A549 treated with GW870086 at 1 μM for 4 hours (cell line): ENCODE data around the gene OR6T1. TPM values are rescaled to one million over a fixed set of nuclear protein-coding genes. Genes with fewer than 3 reads are reported as not detected.

Experiments used
- total RNA-seq: library from RNA; stranded (reverse); fragments of 200-300 nt; extraction: Qiagen RNA extraction; gene quantifications from 5 replicates; pipeline ENCODE4 v1.2.3, GENCODE V29; 2022; ENCODE audit warnings: low read depth

Gene OR6T1
- total RNA-seq: not detected in 5 replicates

GRCh38 chr11:123943738-123944137 lies at the start of gene OR6T1:
TSS of gene OR6T1 (minus strand) at chr11:123943838. CDS start at chr11:123943838, 0 bp downstream.

GRCh38 chr11:123977731-123978347 lies 34.2 kb upstream of the OR6T1 start, which contains the start of gene OR10S1:
TSS of gene OR10S1 (minus strand) at chr11:123977781. CDS start at chr11:123977664, 117 bp downstream.

GRCh38 chr11:123939317-123939716 lies 4.3 kb downstream of the OR6T1 start, which contains the start of gene OR4D5:
TSS of gene OR4D5 (plus strand) at chr11:123939617. CDS start at chr11:123939617, 0 bp downstream.

GRCh38 chr11:123901867-123902266 lies 41.8 kb downstream of the OR6T1 start, which contains the start of gene OR8D4:
TSS of gene OR8D4 (plus strand) at chr11:123902167. CDS start at chr11:123906432, 4,265 bp downstream.

Other genes starting within 250 kb of the OR6T1 start
- gene ZNF202, start 202.2 kb downstream of the OR6T1 start, total RNA-seq: 8.3 to 11.0 TPM (median 10.6 TPM) in 5 replicates
- gene OR6X1, start 189.3 kb downstream of the OR6T1 start, total RNA-seq: not detected in 5 replicates
- gene OR6M1, start 137.5 kb downstream of the OR6T1 start, total RNA-seq: not detected in 5 replicates
- not detected in 5 replicates for gene TMEM225, start 58.2 kb downstream of the OR6T1 start, total RNA-seq
- gene OR8D4, start 41.7 kb downstream of the OR6T1 start, total RNA-seq: not detected in 5 replicates
- gene OR4D5, start 4.2 kb downstream of the OR6T1 start, total RNA-seq: not detected in 5 replicates
- not detected in 5 replicates for gene OR10S1, start 33.9 kb upstream of the OR6T1 start, total RNA-seq
- gene OR10G6, start 51.3 kb upstream of the OR6T1 start, total RNA-seq: not detected in 5 replicates
- gene OR10G4, start 69.2 kb upstream of the OR6T1 start, total RNA-seq: not detected in 5 replicates
- gene OR10G9, start 79.2 kb upstream of the OR6T1 start, total RNA-seq: not detected in 5 replicates
- not detected in 5 replicates for gene OR10G8, start 83.0 kb upstream of the OR6T1 start, total RNA-seq
- not detected in 5 replicates for gene OR10G7, start 97.5 kb upstream of the OR6T1 start, total RNA-seq
- 0.21 to 0.34 TPM (median 0.27 TPM) in 5 replicates for gene VWA5A, start 171.6 kb upstream of the OR6T1 start, total RNA-seq
- gene OR10D3, start 239.5 kb upstream of the OR6T1 start, total RNA-seq: not detected in 5 replicates